MM.1S (cell line): ENCODE data around the gene NUP50.

Experiments used
- CTCF ChIP-seq: fragments of 300-600 bp; sonication (generic); IDR thresholded peaks from 2 replicates; pipeline ENCODE4 v1.5.1; 2016; ENCODE audit warnings: antibody characterized with exemption, low read length, mixed read lengths
- EZH2 ChIP-seq: fragments of 300-600 bp; sonication (generic); optimal IDR thresholded peaks from 2 replicates; pipeline ENCODE3; 2017; ENCODE audit warnings: low read depth, mild to moderate bottlenecking, antibody characterized with exemption, low read length, mixed read lengths

- no peak for TF ChIP-seq CTCF
- no peak for TF ChIP-seq EZH2
These were observed 39.4 kb upstream of the NUP50 start for GRCh38 chr22:45124176-45124847.
